Activated naive CD8-positive, alpha-beta T cell treated with anti-CD3 and anti-CD28 coated beads, Interleukin-2, amount 50 U/mL, for 16 hours (primary cell): ENCODE data around the gene TANC1.
"Not testable (repeated sequence)": the region's sequence is repeated elsewhere in the genome, so short reads cannot be mapped to it uniquely, and the experiment has no call there.

Experiments
- DNase-seq: peaks from one replicate; pipeline ENCODE4 v3.0.0-alpha.2; 2020; ENCODE audit warnings: low read depth, low spot score

TANC1 gene

DNA sequence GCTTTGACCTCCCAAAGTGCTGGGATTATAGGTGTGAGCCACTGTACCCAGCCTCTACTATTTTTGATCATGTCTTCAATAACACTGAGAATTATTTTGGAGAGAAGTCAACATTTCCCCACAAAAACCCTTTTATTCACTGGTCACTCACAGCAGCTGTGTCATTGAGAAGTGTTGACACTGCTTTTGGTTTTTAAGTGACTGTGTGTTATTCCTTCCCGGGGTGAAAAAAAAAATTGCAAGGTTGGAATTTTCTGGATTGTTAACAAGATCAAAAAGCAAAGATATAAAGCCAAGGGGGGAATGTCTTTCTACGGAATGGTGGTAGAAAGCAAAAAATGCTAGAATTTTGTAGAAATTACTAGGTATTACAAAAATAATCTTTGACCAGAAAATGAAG lies 61.5 kb downstream of the TANC1 start:
- DNase-seq = no peak

DNA sequence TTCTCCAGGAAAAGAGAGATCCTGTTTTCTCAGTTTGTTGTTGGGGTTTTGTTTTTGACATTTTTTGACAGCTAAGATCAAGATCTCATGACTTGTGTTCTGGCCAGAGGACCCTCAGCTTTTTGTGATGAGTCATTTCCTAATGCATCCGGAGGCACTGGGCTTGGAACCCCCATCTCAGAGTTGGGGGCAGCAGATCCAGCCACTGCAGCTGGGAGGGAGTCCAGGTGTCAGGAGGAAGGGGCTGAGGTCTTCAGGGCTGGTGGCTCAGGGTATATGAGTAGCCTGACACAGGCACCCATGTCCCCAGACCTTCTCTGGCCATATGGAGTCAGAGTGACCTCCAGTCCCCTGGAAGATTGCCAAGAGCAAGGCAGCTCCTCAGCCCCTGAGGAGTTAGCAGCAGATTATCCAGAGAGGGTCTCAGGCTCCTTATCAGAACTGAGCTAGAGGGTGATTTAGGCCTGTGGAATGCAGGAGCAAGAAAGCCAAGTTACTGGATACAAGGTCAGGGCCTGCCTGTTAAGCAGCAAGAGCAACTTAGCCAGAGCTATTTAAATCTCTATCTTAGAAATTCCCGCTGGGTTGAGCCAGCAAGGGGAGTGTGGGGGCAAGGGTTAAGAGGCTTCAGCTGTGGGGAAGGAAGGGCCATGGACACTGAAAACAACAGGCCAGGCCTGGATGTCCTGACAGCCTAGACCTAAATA lies 62.4 kb downstream of the TANC1 start:
- no peak for DNase-seq

DNA sequence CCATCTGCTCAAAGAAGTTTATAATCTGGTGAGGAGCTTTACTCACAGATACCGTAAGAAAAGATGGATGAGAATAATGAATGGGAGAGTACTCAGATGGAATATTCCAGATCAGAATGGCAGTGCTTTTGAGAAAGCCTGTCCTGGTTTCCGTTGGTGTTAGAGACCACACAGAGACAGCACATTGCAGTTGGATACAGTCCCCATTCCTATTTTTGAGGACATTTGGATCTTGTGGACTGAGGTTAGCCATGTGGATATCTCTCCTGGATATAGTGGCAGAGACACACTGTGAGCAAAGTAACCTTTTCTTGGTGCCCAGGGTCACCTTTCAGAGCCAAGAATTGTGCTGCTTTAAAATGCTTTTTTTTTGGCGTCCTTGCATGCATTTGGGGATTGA lies 63.7 kb downstream of the TANC1 start:
- no peak for DNase-seq

DNA sequence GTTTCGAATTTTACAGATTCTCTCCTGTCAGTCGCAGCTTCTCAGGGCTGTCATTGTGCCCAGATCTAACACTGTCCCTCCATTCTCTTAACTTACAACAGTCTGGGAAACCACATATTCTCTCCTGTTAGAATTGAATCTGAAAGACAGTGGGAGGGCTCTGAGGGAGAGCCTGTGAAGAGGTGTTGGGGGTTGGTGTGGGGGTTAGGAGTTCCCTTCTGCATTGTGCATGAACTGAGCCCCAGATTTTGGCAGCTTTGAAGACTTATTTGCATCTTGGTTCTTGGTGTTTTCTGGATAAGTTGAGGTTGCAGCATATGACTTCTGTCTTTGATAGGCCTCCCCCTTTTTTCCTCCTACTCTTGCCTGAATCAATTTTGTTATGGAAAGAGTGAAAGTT lies 64.1 kb downstream of the TANC1 start:
- no peak for DNase-seq

DNA sequence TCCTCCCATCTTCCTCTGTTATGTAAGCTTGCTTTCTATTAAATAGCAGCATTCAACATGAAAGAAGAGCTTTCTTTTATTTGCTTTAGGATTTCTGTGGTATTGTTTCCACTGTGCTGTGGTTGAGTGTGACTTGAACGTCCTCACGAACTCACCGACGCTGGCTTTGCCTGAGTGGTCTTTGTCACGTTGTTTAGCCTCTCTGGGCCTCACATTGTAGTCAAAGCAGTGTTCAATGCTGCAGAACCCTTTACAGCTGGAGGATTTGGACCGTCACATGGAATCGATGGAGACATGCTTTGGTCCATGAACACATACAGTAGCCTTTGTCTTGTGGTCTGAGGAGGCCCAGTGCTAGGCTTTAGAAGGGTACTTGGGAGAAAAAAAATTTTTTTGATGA lies 66.3 kb downstream of the TANC1 start:
- no peak for DNase-seq

DNA sequence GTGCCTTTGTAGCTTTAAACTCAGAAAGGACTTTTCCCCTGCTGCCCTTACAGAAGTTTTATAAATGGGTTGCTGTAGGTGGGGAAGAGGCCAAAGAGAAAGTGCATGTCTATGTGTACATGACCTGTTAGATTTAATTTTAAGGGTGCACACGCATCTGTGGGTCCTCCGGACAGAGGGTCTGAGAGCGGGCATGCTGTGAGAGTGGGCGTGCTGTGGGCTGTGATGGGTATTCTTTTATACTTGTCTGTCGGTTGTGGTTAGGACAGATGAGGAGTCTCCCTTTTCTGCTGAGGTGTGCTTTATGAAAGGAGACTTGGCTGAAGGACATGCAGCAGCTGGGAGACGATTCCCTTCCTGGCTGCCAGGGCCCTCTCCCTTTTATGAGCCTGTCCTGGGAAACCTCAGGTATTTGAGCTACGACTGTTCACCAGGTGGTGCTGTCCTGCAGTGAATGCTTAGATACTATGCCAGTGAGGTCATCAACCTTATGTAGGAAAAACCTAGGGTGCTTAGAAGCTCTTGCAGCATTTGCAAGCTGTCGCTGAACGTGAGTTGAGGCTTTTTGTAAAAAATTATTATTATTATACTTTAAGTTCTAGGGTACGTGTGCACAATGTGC lies 67.5 kb downstream of the TANC1 start:
- DNase-seq = no peak

DNA sequence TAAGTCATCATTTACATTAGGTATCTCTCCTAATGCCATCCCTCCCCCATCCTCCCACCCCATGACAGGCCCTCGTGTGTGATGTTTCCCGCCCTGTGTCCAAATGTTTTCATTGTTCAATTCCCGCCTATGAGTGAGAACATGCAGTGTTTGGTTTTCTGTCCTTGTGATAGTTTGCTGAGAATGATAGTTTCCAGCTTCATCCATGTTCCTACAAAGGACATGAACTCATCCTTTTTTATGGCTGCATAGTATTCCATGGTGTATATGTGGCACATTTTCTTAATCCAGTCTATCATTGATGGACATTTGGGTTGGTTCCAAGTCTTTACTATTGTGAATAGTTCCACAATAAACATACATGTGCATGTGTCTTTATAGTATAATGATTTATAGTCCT lies 68.0 kb downstream of the TANC1 start:
- DNase-seq = not testable (repeated sequence)

DNA sequence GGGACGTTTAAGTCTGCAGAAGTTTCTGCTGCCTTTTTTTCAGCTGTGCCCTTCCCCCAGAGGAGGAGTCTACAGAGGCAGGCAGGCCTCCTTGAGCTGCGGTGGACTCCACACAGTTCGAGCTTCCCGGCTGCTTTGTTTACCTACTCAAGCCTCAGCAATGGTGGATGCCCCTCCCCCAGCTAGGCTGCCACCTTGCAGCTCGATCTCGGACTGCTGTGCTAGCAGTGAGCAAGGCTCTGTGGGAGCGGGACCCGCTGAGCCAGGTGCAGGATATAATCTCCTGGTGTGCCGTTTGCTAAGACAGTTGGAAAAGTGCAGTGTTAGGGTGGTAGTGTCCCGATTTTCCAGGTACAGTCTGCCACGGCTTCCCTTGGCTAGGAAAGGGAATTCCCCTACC lies 72.9 kb downstream of the TANC1 start:
- DNase-seq = not testable (repeated sequence)

DNA sequence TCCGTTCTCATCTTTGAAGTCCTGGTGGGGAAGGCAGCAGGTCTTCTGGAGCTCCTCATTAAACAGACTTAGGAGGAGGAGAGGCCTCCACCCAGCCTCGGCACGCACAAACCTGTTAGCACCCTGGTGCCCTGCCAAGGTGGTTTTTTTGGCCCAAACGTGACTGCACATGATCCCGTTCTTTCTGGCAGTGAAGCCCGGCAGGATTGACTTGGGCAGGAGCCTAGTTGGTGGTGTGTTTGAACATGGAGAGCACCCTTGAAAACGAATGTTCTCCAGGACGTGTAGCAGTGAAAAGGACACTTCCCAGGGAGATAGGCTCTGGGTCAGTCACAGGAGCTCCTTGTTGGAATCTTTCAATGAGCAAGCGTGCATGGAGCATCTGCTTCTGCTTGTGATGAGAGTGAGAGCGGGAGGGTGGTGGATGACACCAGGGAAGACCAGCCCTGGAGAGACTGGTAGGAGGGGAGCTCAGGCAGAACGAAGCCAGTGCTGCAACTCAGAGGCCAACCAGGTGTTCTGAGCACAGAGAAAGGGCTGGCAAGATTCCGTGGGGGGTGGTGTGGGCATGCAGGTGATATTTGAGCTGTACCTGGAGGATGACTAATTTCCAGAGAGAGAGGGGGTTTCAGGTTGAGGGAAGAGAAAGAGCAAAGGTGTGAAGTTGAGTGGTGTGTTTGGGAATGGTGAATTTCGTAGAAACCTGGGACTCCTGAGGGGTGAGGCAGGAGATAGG lies 73.8 kb downstream of the TANC1 start:
- no peak for DNase-seq

DNA sequence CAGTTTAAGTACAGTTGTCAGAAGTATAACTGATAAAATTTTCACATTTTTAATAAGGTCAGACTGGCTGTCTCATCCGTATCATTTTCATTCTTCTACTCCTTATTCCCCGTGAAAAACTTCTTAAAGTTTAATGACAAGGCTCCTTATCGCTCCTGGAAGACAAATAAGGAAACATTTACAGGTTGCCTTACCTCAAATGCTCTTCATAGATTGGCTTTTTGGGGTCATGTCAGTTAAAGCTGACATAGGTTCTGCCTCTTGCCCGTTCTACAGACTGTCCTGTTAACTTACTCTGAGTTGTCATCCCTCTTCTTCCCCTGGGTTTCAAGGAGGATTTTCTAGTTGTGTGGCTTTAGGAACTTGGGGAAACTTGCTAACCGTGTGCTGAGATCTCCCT lies 75.3 kb downstream of the TANC1 start:
- no peak for DNase-seq

DNA sequence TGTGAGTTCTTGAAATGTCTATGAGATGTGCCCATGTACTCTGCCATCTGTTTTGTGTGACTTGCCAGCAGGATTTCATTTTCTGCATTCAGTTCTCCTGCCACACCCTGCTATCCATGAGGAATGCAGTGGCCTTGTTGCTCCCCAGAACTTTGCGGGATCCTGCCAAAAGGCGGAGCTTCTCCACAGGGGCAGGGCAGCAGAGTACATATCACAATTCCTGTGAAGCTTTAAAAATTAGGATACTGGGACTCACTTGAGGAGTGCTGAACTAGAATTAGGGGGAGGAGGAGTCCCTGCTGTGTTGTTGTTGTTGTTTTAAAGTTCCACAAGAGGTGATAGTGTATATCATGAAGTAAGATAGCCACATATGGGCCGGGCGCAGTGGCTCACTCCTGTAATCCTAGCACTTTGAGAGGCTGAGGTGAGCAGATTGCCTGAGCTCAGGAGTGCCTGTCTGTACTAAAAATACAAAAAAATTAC lies 76.4 kb downstream of the TANC1 start:
- DNase-seq = no peak

DNA sequence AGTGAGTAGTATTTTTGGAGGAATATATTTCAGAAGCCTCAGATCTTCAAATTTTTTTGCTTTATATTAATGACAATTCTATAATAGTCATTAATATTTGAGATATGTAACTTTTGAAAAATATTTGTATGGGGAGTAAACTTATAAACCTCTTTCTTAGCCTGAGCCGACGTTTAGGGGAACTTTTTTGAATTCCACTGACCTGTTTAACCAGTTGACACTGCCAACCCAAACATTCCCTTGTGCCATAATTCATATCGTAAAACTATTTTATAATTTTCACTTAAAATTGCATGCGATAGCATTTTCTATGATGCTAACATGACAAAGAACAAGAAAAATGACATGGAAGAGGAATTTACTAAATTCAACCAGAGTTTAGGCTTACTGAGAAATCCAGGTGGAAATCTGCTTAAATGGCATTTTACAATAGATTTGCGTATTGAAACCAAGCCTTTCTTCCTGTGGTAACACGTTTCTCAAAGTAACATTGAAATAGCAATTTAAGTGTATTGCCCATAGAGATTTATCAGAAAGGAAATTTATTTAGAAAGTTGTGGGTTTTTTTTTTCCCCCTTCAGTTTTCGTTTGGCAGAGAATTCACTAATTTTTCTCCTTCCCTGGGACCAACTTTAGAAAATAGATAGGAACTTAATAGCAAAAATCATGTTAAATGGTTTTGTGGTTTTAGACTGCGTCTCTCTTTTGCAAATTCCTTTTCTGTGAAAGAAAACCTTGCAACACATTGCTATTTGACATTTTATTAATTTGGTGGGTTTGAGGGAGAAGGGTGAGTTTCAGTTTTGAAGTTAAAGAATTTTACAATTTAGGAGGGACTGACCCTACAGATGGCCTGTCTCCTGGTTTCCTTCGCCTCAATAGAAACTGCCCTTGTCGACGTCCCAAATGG lies 77.4 kb downstream of the TANC1 start:
- DNase-seq = no peak

DNA sequence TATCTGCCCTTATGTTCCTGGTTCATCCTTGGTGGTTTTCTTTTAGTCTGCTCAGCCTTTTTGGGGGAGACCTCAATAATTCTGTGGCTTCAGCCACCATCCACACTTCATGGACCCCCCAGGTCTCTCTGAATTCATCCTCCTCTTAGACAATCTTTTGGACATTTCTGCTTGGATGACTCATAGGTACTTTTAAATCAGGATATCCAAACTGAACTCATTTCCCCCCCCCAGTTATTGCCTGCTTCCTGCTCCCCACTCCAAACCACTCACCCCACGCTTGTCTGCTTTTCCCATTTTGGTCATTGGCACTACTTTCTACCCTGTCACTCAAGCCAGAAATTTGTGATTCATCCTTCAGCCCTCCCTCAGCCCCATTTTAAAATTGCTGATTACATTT lies 78.5 kb downstream of the TANC1 start:
- no peak for DNase-seq

DNA sequence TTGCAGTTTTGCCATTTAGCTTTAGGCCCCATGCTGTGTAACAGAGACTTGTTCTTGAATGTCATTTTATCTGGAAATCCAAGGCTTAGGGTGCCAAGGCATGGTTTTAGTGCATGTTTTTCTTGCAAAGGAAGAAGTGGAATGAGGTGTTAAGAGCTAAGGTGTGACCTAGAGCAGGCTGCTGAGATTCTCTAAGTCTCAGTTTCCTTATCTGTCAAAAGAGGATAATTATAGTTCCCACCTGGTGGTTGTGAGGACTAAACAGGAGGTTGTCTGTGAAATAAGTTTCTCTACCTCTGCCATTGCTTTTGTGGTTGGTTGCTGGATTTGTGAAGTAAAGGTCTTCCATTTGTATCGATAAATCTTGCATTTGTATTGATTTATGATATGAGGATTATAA lies 82.0 kb downstream of the TANC1 start:
- DNase-seq = no peak

DNA sequence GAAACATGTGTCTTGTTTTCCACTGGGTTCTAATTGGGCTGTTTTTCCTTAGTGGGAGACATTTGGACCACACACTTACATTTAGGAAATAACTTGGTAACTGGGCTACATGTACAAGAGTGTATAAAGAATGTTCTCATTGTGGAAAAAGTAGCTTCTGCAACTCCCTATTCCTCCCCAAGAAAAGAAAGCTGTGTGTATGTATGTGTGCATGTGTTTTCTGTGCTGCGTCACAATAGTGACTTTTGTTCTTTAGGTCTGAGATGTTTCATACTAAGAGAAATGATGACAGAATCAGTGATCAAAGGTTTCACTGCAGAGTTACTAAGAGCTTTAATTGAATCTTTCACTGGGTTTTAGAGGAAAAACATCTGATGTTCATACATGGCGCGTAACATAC lies 82.7 kb downstream of the TANC1 start:
- DNase-seq = no peak

DNA sequence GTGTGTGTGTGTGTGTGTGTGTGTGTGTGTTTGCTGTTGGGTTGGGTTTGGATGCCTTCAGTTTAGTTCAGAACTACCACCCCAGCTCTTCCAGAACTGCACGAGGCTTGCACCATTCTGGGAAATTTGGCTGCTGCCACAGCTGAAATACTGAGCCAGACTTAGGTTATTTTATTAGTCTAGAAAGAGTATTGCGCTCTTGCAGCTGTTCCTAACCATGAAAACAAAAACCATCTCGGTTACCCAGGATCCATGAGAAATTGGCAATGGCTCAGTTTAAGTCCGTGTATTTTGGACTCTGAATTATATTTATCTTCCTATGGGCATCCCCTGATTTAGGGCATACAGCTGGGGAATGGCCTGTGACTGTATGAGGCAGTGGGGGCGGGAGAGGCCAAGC lies 83.2 kb downstream of the TANC1 start:
- no peak for DNase-seq

DNA sequence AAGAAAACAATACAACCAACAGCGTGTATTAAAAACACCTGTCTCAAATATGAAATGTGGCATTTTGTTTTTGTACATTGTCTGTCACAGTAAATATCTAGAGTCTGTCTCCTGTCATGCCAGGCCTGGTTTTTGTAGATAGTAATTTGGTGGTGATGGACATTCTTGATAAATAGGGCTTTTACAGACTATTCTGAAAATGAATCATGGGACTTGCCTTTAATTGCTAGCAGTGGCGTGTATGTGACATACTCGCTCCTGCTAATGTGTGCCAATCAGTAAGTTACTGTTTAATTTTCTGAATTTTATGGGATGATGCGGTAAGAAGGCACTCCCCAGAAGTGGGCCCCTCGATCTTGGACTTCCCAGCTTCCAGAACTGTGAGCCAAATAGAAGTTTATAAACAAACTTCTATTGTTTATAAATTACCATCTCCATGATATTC lies 83.7 kb downstream of the TANC1 start:
- DNase-seq = no peak

DNA sequence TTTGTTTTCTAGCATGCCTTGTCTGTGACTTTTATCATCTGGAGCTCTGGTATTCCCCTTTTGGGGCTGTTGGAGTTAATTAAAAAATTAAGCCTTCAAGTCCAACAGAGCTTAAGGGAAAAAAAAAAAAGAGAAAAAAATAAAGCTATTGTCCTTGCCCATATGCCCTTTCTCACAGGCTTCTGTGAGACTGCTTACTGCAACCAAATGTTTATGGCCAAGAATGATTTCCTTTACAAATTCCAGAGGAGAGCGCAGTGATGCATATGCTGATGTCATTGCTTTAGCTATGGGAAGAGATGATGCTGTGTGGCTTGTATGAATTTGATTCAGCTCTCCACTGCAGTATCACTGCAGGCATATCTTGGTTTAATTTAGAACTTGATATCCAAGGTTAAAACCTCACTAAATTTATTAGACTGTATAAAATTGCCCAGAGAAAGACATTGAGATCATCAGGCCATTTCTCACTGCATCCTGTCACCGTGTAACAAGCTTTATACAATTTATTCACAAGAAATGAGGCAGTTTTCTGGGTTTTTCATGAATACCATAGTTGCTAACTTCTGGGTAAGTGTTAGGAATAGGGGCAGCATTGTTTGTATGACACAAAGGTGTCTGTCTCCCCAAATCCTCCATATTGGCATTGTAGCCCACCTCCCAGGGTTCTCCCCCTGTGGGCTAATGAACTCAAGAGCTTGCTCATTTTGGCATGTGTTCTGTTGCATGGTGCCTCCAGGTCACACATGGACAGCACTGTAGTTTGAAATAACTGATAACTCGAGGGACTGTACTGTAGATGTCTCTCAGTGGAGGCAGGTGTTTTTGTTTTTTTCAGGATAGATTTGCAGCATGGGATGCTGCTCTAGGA lies 85.0 kb downstream of the TANC1 start:
- DNase-seq = no peak

DNA sequence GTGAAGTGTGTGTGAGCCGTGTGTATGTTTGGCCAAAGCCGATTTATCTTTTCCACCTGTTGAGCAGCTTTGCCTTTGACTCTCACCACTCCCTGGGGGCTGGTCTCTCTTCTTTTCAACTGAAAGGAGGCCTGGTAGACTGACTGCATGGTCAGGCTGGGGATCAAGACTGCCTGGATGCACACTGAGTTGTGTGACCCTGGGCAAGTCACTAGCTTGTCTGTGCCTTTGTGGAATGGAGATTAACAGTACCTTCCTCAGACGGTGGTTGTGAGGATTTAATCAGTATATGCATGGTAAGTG lies 85.5 kb downstream of the TANC1 start:
- no peak for DNase-seq

DNA sequence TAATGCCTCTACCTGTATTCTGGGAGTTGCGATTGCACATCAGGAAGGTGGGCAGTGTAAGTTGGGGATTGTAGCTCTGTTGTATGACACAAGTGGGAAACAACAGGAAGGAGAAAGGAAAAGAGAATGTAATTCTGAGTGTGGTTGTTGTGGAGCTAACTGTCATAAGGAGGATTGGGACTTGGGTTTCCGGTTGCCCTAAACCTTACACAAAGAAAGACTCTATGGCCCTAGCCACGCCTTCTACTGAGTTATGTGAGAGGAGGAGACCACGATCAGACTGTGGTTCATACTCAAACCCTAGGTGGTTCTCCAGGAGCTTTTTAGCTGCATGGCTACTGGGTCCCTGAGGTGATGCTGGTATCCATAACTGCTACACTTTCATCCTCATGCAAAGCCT lies 86.5 kb downstream of the TANC1 start:
- DNase-seq = no peak

DNA sequence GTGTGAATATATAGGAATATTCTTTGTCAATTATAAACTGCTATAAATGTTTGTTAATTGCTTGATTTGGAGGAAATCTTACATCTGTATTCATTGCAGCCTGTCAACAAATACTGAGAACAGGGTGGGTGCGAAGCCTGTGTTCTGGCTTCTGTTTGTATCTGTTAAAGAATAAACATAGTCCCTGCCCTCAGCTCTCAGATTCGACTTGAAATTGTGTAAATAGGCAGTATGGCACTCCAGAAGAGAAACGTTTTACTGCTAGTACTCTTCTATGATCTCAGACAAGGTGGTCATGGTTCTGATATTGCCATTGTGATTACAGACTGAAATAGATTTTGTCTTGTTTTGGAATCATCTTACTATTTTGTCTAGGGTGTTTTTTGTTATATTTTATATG lies 92.1 kb downstream of the TANC1 start:
- DNase-seq = no peak
